ENCODE measurements around the gene NPAS4.

The NPAS4 gene

GRCh38 chr11:66443602-66444001 lies 22.8 kb downstream of the NPAS4 start:
- DNase-seq (ENCODE audit: low spot score), result no peak
- in situ Hi-C loops (cut with MboI; ENCODE audit: low sequenced_read_pairs, unreplicated experiment), result no loop called here
- no peak for TF ChIP-seq CTCF (IDR thresholded peaks at IDR 0.05; ENCODE audit: borderline replicate concordance, control extremely low read depth, extremely low read depth, insufficient read depth, missing control alignments)

- no peak for DNase-seq (ENCODE audit: low spot score)
- TF ChIP-seq CTCF (IDR thresholded peaks at IDR 0.05; ENCODE audit: borderline replicate concordance, control extremely low read depth, extremely low read depth, insufficient read depth, missing control alignments), result no peak
- in situ Hi-C loops (cut with MboI; ENCODE audit: low sequenced_read_pairs, unreplicated experiment), result no loop called here
Observed at GRCh38 chr11:66447012-66447411, 26.2 kb downstream of the NPAS4 start.

DNA sequence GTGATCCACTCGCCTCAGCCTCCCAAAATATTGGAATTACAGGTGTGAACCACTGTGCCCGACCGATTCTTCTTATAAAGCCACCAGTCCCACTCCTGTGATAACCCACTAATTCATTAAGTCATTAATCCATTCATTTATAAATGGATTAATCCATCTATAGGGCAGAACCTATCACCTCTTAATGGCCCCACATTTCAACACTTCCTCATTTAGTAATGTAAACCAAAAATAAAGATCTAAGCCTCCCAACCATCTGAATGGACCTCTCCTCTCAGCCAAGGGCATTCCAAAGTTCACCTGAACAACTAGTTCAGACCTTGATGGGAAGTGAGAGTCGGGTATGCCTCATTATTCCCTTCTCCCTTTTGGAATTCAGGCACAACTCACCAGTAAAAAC lies 27.7 kb downstream of the NPAS4 start:
- in situ Hi-C loops (cut with MboI; ENCODE audit: low sequenced_read_pairs, unreplicated experiment), result no loop called here
- DNase-seq (ENCODE audit: low spot score), result no peak
- TF ChIP-seq CTCF (IDR thresholded peaks at IDR 0.05; ENCODE audit: borderline replicate concordance, control extremely low read depth, extremely low read depth, insufficient read depth, missing control alignments), result no peak

DNA sequence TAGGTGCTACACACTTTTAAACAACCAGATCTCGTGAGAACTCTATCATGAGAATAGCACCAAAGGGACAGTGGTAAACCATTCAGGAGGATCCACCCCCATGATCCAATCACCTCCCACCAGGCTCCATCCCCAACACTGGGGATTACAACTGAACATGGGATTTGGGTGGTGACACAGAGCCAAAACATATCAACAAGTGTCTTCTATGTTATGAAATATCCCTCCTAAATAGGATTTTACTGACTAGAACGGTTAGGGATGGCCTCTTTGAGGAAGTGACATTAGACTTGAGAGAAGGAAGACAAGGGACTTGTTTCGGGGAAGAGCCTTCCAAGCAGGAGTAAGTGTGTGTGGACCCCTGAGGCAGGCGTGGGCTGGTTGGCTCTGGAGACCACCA lies 29.7 kb downstream of the NPAS4 start:
- in situ Hi-C loops (cut with MboI; ENCODE audit: low sequenced_read_pairs, unreplicated experiment), result no loop called here
- TF ChIP-seq CTCF (IDR thresholded peaks at IDR 0.05; ENCODE audit: borderline replicate concordance, control extremely low read depth, extremely low read depth, insufficient read depth, missing control alignments), result no peak
- no peak for DNase-seq (ENCODE audit: low spot score)

DNA sequence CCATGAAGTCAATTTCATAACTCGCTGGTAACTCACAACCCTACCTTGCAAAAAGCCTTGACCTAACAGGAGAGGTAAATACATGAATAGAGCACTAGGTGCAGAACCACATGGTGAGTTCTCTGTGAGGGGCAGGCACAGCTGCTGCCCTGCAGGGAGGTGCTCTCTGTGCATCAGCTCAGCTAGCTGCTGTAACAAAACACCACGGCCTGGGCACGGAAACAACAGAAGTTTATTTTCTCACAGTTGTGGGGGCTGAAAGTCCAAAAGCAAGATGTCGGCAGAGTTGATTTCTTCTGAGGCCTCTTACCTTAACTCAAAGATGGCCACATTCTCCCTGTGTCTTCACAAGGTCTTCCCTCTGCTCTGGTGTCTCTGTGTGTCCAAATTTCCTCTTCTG lies 30.8 kb downstream of the NPAS4 start:
- TF ChIP-seq CTCF (IDR thresholded peaks at IDR 0.05; ENCODE audit: borderline replicate concordance, control extremely low read depth, extremely low read depth, insufficient read depth, missing control alignments), result no peak
- in situ Hi-C loops (cut with MboI; ENCODE audit: low sequenced_read_pairs, unreplicated experiment), result no loop called here
- DNase-seq (ENCODE audit: low spot score), result no peak

- TF ChIP-seq CTCF (IDR thresholded peaks at IDR 0.05; ENCODE audit: borderline replicate concordance, control extremely low read depth, extremely low read depth, insufficient read depth, missing control alignments), result no peak
- DNase-seq (ENCODE audit: low spot score), result no peak
- in situ Hi-C loops (cut with MboI; ENCODE audit: low sequenced_read_pairs, unreplicated experiment), result no loop called here
Observed at GRCh38 chr11:66454247-66454646, 33.4 kb downstream of the NPAS4 start.

DNA sequence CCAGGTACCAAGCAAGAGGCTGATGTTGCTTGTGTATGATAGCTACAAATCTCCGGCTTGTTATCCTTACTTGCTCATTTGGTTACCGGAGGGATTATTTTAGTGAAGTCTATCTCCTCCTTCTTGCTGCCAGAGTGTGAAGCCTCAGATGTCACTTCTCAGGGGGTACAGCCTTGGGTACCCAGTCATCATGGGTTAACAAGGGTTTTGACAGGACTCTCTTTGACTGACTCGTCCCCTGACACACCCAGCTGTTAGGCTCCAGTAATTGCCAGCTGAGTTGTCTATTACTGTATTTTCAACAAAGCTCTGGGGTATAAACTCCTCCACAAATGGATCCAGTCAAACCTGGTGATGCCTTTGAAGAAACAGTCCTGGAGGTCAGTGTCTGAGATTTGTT lies 34.0 kb downstream of the NPAS4 start:
- in situ Hi-C loops (cut with MboI; ENCODE audit: low sequenced_read_pairs, unreplicated experiment), result no loop called here
- TF ChIP-seq CTCF (IDR thresholded peaks at IDR 0.05; ENCODE audit: borderline replicate concordance, control extremely low read depth, extremely low read depth, insufficient read depth, missing control alignments), result no peak

More for the DNA sequence above, 34.0 kb downstream of the NPAS4 start:
- DNase-seq (ENCODE audit: low spot score), result no peak

Measured in GM13976 (cell line).